HepG2 (cell line): ENCODE data around the gene PLCL2. TPM values are rescaled to one million over a fixed set of nuclear protein-coding genes. Genes with fewer than 3 reads are reported as not detected.

Experiments used
- ATAC-seq: fragments of 200-7000 bp; cut with Tn5 transposase; 3 replicates; pipeline ENCODE4 v1.9.1; 2020; ENCODE audit warnings: mild to moderate bottlenecking, moderate library complexity
- BruUV-seq: library from RNA; stranded (reverse); fragments of 400-500 nt; replicated peaks from 2 replicates; lab custom pipeline; 2021; lab: Mats Ljungman, UMichigan
- CTCF ChIA-PET: fragments of 300-600 bp; formaldehyde crosslinking; extraction: SDS; loops from one replicate; lab custom pipeline; 2021; ENCODE audit warnings: low total read pairs, inconsistent platforms, low intra/inter-chr PET ratio; lab: Yijun Ruan, JAX
- POLR2A ChIA-PET: fragments of 350-600 bp; sonication (Branson Sonifier 250); formaldehyde crosslinking; loops from one replicate; lab custom pipeline; 2020; ENCODE audit warnings: antibody characterized with exemption, inconsistent platforms; lab: Yijun Ruan, JAX
- DNase-seq: peaks from one replicate; pipeline ENCODE4 v3.0.0-alpha.2; 2015; ENCODE audit warnings: low spot score
- FAIRE-seq: peaks from 3 replicates; lab custom pipeline; 2011; peaks lifted over from hg19 to GRCh38; lab: Jason Lieb, UNC
- H2AFZ ChIP-seq: one replicate; pipeline ENCODE4 v1.6.1; 2011; ENCODE audit warnings: low read length, inconsistent platforms
- H3K27ac ChIP-seq: fragments of 300-600 bp; 3 replicates; pipeline ENCODE4 v1.8.0; 2011; ENCODE audit warnings: mixed run types, mild to moderate bottlenecking, mixed read lengths, low read length, inconsistent platforms; ENCODE audit not compliant: insufficient read depth; ENCODE audit errors: extremely low read length
- H3K27me3 ChIP-seq, 2 experiments: fragments of 200-600 bp in 1 of 2; 2 replicates in 1 of 2; 3 replicates in 1 of 2; pipeline versions ENCODE4 v1.6.0 to v1.8.0; 2011; ENCODE audit warnings: low read length in 2 of 2, mild to moderate bottlenecking in 2 of 2, moderate library complexity in 2 of 2, inconsistent platforms in 1 of 2; ENCODE audit not compliant: insufficient read depth in 2 of 2, control insufficient read depth in 1 of 2
- H3K36me3 ChIP-seq, 2 experiments: fragments of 200-600 bp in 1 of 2; replicated peaks in 1 of 2; 2 replicates in 1 of 2; 3 replicates in 1 of 2; pipeline versions ENCODE4 v1.5.1 to v1.8.0; 2011; ENCODE audit warnings: low read length in 2 of 2, inconsistent platforms in 1 of 2; ENCODE audit not compliant: insufficient read depth in 2 of 2, control insufficient read depth in 1 of 2
- H3K4me1 ChIP-seq: 2 replicates; pipeline ENCODE4 v1.5.1; 2012; ENCODE audit warnings: low read length, inconsistent platforms; ENCODE audit not compliant: insufficient read depth
- H3K4me2 ChIP-seq: 2 replicates; pipeline ENCODE4 v1.6.0; 2011; ENCODE audit warnings: low read depth, low read length, inconsistent platforms
- H3K4me3 ChIP-seq, 3 experiments: fragments of 200-600 bp in 1 of 3; sonication (generic), shearing (Covaris generic) in 1 of 3; replicated peaks in 1 of 3; 2 replicates each; pipeline ENCODE4 v1.5.1; 2011 to 2016; ENCODE audit warnings: low read length in 3 of 3, inconsistent platforms in 2 of 3, low read depth in 2 of 3, mild to moderate bottlenecking in 2 of 3, control low read depth in 1 of 3, mixed read lengths in 1 of 3; ENCODE audit not compliant: insufficient read depth in 1 of 3
- H3K79me2 ChIP-seq: one replicate; pipeline ENCODE4 v1.6.1; 2011; ENCODE audit warnings: low read length, inconsistent platforms; ENCODE audit not compliant: insufficient read depth
- H3K9ac ChIP-seq: 2 replicates; pipeline ENCODE4 v1.6.0; 2011; ENCODE audit warnings: mild to moderate bottlenecking, low read depth, low read length, inconsistent platforms; ENCODE audit not compliant: insufficient read depth
- H3K9me3 ChIP-seq: 2 replicates; pipeline ENCODE4 v1.5.1; 2012; ENCODE audit warnings: mild to moderate bottlenecking, low read length
- H4K20me1 ChIP-seq: 2 replicates; pipeline ENCODE4 v1.6.0; 2011; ENCODE audit warnings: inconsistent platforms, mild to moderate bottlenecking, low read length, moderate library complexity; ENCODE audit not compliant: insufficient read depth
- ASH2L ChIP-seq: fragments of 300-600, 200-600 bp; sonication (generic); IDR thresholded peaks from 2 replicates; pipeline ENCODE4 v1.7.0; 2017; ENCODE audit warnings: low read depth, mild to moderate bottlenecking, moderate library complexity, mixed read lengths, low read length; ENCODE audit not compliant: insufficient read length
- ATF3 ChIP-seq: sonication (generic); formaldehyde crosslinking; IDR thresholded peaks from 2 replicates; pipeline ENCODE4 v1.4.0; 2020; ENCODE audit warnings: missing genetic modification reagents
- GPBP1L1 ChIP-seq: sonication (generic); formaldehyde crosslinking; IDR thresholded peaks from 2 replicates; pipeline ENCODE4 v1.5.0; 2020; ENCODE audit warnings: mild to moderate bottlenecking, missing genetic modification reagents
- LCORL ChIP-seq, 2 experiments: fragments of 450-650 bp in 1 of 2; sonication (generic) in 1 of 2; formaldehyde crosslinking in 1 of 2; IDR thresholded peaks; 2 replicates each; pipeline versions ENCODE4 v1.5.0 to v1.6.1; 2017 to 2020; ENCODE audit warnings: antibody characterized with exemption in 1 of 2, missing genetic modification reagents in 1 of 2
- ZBTB34 ChIP-seq: sonication (generic); formaldehyde crosslinking; IDR thresholded peaks from 2 replicates; pipeline ENCODE4 v1.8.0; 2022; ENCODE audit warnings: mild to moderate bottlenecking, missing genetic modification reagents
- WGBS: methylation state at CpG from one replicate; pipeline ENCODE4 v1.1.6; 2017; ENCODE audit warnings: low lambda C conversion rate; 5-methylcytosine and 5-hydroxymethylcytosine counted together
- in situ Hi-C: cut with HindIII; loops from 2 replicates; pipeline ENCODE4 v1.10.0; 2017; ENCODE audit warnings: low pct_unique_long_range_greater_than_20kb; ENCODE audit not compliant: extremely low pct_ligation_motif_present
- intact Hi-C: fragments of 100-400 bp; cut with micrococcal nuclease; formaldehyde crosslinking; loops from one replicate; pipeline ENCODE4 v1.10.0; 2022; ENCODE audit not compliant: unreplicated experiment
- polyA plus RNA-seq, 8 experiments: library from polyadenylated mRNA; depleted of rRNA in 3 of 8; stranded (reverse) in 7 of 8; unstranded in 1 of 8; fragments of >200 nt; fragmentation: Illumina TruSeq in 4 of 8; extraction: Trizol in 4 of 8; gene quantifications; 2 replicates each; pipeline versions ENCODE4 v1.2.1 to v1.2.3, GENCODE V29; 2011 to 2016; ENCODE audit warnings: low read depth in 4 of 8, missing spikeins in 1 of 8, mixed read lengths in 1 of 8; ENCODE audit not compliant: insufficient read depth in 1 of 8
- total RNA-seq, 5 experiments: library from RNA; depleted of rRNA; stranded (reverse); fragments of >200 nt; fragmentation: Illumina TruSeq; extraction: Trizol; gene quantifications; 2 replicates each; pipeline ENCODE4 v1.2.3, GENCODE V29; 2016; ENCODE audit warnings: low read depth in 1 of 5

Gene PLCL2
- total and polyA plus RNA-seq, 2 of the 13 experiments (the other 11 are each of a cell fraction or from before 2014, with no cell fraction given) = not detected

GRCh38 chr3:16898595-16899395, 14.0 kb downstream of the PLCL2 start:
- Histone ChIP-seq H3K4me1 (no peaks in the 10 kb centered on the region), H3K79me2 (no peaks in the 10 kb centered on the region), H4K20me1 (no peaks in the 10 kb centered on the region), H2AFZ (no peak overlapping the region), H3K27me3 (peaks cover 0 to 10% of the 10 kb centered on the region in 2 experiments; a peak in 2 of 5 replicates), H3K27ac (no peak overlapping the region), H3K4me2 (no peak overlapping the region)
- ChIA-PET CTCF (no interaction called here), POLR2A (no interaction called here)
- FAIRE-seq = no peak
- no peak for TF ChIP-seq ZBTB34 (CRISPR knock-in tag)
- no peak for TF ChIP-seq LCORL (IDR thresholded peaks at IDR 0.05)
- TF ChIP-seq LCORL (CRISPR knock-in tag; IDR thresholded peaks at IDR 0.05) = no peak
- no peak for TF ChIP-seq ATF3 (CRISPR knock-in tag)
- TF ChIP-seq GPBP1L1 (CRISPR knock-in tag) = no peak
- TF ChIP-seq ASH2L = no peak
- TF ChIP-seq, all 625 proteins: peak for 0
- no peaks in the 10 kb centered on the region for H3K9me3 ChIP-seq
- no peak for ATAC-seq
- no TSS peak for BruUV-seq
- WGBS = 20% methylated on average over 6 of the region's 7 CpGs
- intact Hi-C loops (no loop called here), in situ Hi-C loops (no loop called here)
- DNase-seq = no peak
- no peak overlapping the region for H3K9ac ChIP-seq
- no peaks in the 10 kb centered on the region for H3K36me3 ChIP-seq
- H3K4me3 ChIP-seq = no peak overlapping the region
